Osteoblast (primary cell): ENCODE data around the gene C4orf17. TPM values are rescaled to one million over a fixed set of nuclear protein-coding genes. Genes with fewer than 3 reads are reported as not detected.

Experiments
- DNase-seq: peaks from one replicate; pipeline ENCODE4 v3.0.0; 2011; ENCODE audit warnings: low spot score, mixed read lengths; ENCODE audit not compliant: insufficient read length; ENCODE audit errors: missing footprints
- H2AFZ ChIP-seq: 2 replicates; pipeline ENCODE4 v1.6.0; 2011; ENCODE audit warnings: mild to moderate bottlenecking, low read length
- H3K27ac ChIP-seq: 2 replicates; pipeline ENCODE4 v1.5.1; 2011; ENCODE audit warnings: mild to moderate bottlenecking, low read depth, low read length, moderate library complexity
- H3K27me3 ChIP-seq: 2 replicates; pipeline ENCODE4 v1.6.0; 2012; ENCODE audit warnings: mild to moderate bottlenecking, control low read depth, inconsistent platforms, low read length, moderate library complexity; ENCODE audit not compliant: insufficient read depth
- H3K36me3 ChIP-seq: 2 replicates; pipeline ENCODE4 v1.5.1; 2011; ENCODE audit warnings: mild to moderate bottlenecking, low read length, control low read depth, moderate library complexity; ENCODE audit not compliant: insufficient read depth
- H3K4me1 ChIP-seq: 2 replicates; pipeline ENCODE4 v1.5.1; 2011; ENCODE audit warnings: mild to moderate bottlenecking, low read length, control low read depth, moderate library complexity; ENCODE audit not compliant: insufficient read depth
- H3K4me2 ChIP-seq: 2 replicates; pipeline ENCODE4 v1.6.0; 2011; ENCODE audit warnings: mild to moderate bottlenecking, low read length; ENCODE audit not compliant: insufficient read depth
- H3K4me3 ChIP-seq: fragments of 200-600 bp; sonication (generic); 3 replicates; pipeline ENCODE4 v1.5.1; 2012; ENCODE audit warnings: mild to moderate bottlenecking, low read length, inconsistent platforms; ENCODE audit not compliant: insufficient read depth
- H3K79me2 ChIP-seq: 2 replicates; pipeline ENCODE4 v1.6.0; 2012; ENCODE audit warnings: mild to moderate bottlenecking, low read length, control low read depth, inconsistent platforms; ENCODE audit not compliant: insufficient read depth
- H3K9me3 ChIP-seq: 2 replicates; pipeline ENCODE4 v1.5.1; 2011; ENCODE audit warnings: low read depth, low read length, control low read depth
- H4K20me1 ChIP-seq: 2 replicates; pipeline ENCODE4 v1.6.0; 2012; ENCODE audit warnings: mild to moderate bottlenecking, low read length, control low read depth; ENCODE audit not compliant: insufficient read depth
- total RNA-seq: library from RNA; depleted of rRNA; stranded (reverse); fragments of >200 nt; gene quantifications from 2 replicates; pipeline ENCODE4 v1.2.3, GENCODE V29; 2012
- TF ChIP-seq, protein P1 (sequence below): IDR thresholded peaks from 2 replicates; pipeline ENCODE4 v1.5.1; 2011; ENCODE audit warnings: mild to moderate bottlenecking, low read depth, low read length, moderate library complexity; ENCODE audit errors: extremely low read depth

Gene C4orf17
- total RNA-seq, 1 donor, result not detected

DNA sequence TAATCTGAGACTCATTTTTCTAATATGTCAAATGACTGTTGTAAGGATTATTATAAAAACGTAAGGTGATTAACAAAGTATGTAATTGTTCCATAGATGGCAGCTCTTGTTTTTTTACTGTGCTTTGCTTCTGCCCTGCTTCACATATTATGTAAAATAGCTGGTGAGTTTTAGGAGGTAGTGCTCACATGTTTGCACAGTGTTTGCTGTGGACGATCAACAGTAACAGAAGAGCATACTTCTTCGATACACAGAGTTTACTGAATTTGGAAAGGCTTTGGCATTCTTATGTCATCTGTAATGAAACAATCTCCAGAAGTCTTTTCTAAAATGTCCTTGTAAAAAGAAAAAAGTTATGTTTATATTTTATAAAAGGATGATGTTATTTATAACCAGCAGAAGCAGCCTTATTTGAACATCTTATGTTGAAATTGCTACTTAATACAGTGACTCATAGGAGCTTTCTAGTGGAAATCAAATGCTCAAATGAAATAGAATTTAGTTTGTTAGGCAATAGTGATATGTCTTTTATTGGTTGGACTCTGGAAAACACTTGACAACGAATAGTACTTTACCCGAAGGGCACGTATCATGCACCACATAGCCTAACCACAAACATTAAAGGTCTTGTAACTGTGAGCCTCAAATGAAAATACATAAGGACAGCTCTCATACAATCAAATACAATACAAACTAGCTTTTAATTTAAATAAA lies 61.9 kb downstream of the C4orf17 start:
- Histone ChIP-seq H3K27me3 (no peaks in the 10 kb centered on the region), H3K4me2 (no peak overlapping the region), H3K4me3 (no peak overlapping the region), H3K27ac (no peak overlapping the region), H4K20me1 (no peaks in the 10 kb centered on the region), H3K4me1 (no peaks in the 10 kb centered on the region), H3K79me2 (no peaks in the 10 kb centered on the region), H3K36me3 (no peaks in the 10 kb centered on the region), H2AFZ (no peak overlapping the region), H3K9me3 (no peaks in the 10 kb centered on the region)
- no peak for DNase-seq
- TF ChIP-seq, protein P1, sequence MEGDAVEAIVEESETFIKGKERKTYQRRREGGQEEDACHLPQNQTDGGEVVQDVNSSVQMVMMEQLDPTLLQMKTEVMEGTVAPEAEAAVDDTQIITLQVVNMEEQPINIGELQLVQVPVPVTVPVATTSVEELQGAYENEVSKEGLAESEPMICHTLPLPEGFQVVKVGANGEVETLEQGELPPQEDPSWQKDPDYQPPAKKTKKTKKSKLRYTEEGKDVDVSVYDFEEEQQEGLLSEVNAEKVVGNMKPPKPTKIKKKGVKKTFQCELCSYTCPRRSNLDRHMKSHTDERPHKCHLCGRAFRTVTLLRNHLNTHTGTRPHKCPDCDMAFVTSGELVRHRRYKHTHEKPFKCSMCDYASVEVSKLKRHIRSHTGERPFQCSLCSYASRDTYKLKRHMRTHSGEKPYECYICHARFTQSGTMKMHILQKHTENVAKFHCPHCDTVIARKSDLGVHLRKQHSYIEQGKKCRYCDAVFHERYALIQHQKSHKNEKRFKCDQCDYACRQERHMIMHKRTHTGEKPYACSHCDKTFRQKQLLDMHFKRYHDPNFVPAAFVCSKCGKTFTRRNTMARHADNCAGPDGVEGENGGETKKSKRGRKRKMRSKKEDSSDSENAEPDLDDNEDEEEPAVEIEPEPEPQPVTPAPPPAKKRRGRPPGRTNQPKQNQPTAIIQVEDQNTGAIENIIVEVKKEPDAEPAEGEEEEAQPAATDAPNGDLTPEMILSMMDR, result no peak

DNA sequence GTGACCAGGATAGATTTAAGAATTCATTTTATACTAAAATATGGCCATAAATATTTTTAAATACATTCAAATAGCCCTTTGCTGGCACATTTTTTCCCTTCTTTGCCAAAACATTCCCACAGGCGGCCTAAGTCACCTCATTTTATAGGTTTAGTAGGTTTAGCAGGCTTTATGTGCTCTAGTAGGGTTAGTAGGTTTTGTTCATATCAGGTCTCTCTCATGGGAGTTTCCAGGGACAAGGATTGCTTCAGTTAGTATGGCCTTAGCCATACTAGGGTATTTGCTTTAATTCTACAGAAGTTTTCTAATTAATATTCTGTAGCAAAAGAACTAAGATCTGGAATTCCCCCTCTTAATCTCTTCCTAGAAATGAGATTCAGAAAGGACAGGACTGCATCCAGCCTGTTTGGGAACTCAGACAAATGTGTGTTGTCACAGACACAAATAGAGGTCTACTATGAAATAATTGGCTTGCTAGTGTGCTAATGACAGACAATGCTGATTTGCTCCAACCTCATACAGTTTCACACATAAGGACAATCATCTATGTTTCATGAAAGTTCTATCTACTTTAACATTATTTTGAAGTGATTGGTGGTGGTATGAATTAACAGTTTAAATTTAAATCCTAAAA lies 63.0 kb downstream of the C4orf17 start:
- Histone ChIP-seq H3K36me3 (no peaks in the 10 kb centered on the region), H3K4me2 (no peak overlapping the region), H3K27me3 (no peaks in the 10 kb centered on the region), H4K20me1 (no peaks in the 10 kb centered on the region), H3K9me3 (no peaks in the 10 kb centered on the region), H3K79me2 (no peaks in the 10 kb centered on the region), H3K4me1 (no peaks in the 10 kb centered on the region), H3K27ac (no peak overlapping the region), H2AFZ (no peak overlapping the region), H3K4me3 (no peak overlapping the region)
- no peak for DNase-seq
- TF ChIP-seq, protein P1, result no peak

DNA sequence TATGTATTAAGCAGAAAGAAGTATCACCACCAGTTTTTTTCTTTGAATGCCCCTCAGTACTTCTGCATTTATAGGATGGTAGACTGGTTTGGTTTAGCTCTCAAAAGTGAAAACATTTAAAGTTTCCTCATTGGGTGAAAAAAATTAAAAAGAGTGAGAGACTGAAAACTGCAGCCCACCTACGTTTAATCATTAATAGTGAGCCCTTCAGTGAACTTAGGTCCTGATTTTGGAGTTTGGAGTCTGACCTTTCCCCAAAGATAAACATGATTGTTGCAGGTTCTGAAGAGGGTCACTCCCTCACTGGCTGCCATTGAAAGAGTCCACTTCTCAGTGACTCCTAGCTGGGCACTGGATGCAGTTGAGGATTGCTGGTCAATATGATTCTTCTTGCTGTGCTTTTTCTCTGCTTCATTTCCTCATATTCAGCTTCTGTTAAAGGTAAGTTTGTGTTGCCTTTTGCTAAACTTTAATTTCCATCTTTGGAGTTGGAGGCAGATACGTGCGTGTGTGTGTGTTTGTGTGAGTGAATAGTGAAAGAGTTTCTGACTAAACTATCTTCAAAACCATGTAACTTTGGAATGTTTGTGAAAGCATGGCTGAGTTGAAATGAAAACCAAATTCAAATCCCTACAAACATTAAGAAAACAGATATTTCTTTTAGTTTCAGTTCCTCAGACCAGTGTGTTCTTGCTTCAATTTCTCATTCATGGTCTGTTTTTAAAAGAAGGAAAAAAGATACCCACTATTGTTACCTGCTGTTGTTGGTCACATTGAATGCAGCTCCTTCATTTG lies 63.9 kb downstream of the C4orf17 start, which contains the start of gene MTTP:
MTTP (plus strand) TSS at position 295 of the 795 bp plus-strand sequence; CDS start at position 381, 86 bp downstream.
- TF ChIP-seq, protein P1, result no peak
- Histone ChIP-seq H3K9me3 (no peaks in the 10 kb centered on the region), H3K4me1 (no peaks in the 10 kb centered on the region), H3K4me2 (peak within 1 kb of the TSS; percentile 29), H3K4me3 (no peak within 1 kb of the TSS), H3K27ac (no peak within 1 kb of the TSS), H4K20me1 (no peaks in the 10 kb centered on the region), H3K27me3 (no peaks in the 10 kb centered on the region), H2AFZ (peak within 1 kb of the TSS; percentile 53), H3K79me2 (no peaks in the 10 kb centered on the region), H3K36me3 (no peaks in the 10 kb centered on the region)
- no peak for DNase-seq

DNA sequence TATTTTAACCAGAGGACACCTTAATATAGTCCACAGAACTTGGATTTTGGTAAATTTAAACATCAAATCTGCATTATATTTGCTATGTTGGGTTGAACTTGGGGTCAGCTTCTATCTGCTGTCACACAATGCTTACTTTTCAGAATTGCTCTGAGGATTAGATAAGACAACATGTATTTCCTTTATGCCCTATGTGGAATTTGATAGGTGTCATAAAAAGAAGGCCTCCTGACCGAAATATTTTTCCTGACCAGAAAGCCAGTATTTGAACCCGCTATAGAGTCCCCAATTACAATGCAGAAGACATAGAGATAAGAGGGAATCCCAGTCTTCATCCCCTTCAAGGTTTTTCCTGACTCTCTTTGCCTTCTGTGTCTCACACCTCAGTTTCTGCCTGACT lies 67.9 kb downstream of the C4orf17 start:
- no peaks in the 10 kb centered on the region for H3K9me3 ChIP-seq
- no peak overlapping the region for H3K4me2 ChIP-seq
- H3K27me3 ChIP-seq, result no peaks in the 10 kb centered on the region
- no peak for DNase-seq
- H3K4me3 ChIP-seq, result no peak overlapping the region
- no peak overlapping the region for H2AFZ ChIP-seq
- H3K27ac ChIP-seq, result no peak overlapping the region
- H4K20me1 ChIP-seq, result no peaks in the 10 kb centered on the region
- H3K4me1 ChIP-seq, result no peaks in the 10 kb centered on the region
- TF ChIP-seq, protein P1, result no peak
- H3K36me3 ChIP-seq, result no peaks in the 10 kb centered on the region
- no peaks in the 10 kb centered on the region for H3K79me2 ChIP-seq
